Measurements from ENCODE around the gene HOATZ. TPM values are rescaled to one million over a fixed set of nuclear protein-coding genes. Genes with fewer than 3 reads are reported as not detected.

HOATZ gene
- total and polyA plus RNA-seq, 2 of the 13 experiments (the other 11 are each of a cell fraction or from before 2014, with no cell fraction given): not detected

DNA sequence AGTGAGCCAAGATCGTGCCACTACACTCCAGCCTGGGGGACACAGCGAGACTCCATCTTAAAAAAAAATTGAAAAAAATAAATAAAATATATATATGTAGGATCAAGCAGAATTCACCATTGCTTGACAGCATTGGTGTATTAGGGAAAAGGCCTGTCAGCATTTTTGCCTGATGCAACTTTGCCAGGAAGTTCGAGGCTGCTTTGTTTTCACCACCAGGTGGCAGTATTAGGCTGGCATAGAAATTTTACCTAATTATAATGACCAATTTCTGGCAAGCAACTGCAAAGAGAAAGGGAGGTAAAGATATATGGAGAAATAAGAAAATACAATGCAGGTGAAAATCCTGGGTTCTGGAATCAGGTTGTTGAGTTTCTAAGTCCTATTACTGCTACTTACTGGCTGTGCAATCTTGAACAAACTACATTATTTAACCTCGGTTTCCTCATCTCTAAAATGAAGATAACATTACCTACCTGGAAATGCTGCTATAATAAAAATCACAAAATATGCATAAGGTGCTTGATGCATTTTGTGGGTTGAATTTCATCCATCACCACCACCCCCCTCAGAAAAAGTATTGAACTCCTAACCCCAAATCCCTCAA is 50.6 kb downstream of the HOATZ start (continued):
- TF ChIP-seq CEBPG (CRISPR knock-in tag; IDR thresholded peaks at IDR 0.05) (peak; percentile 87), CEBPB (IDR thresholded peaks at IDR 0.05; ENCODE audit: borderline replicate concordance, low read depth, low read length) (peak; percentile 63; the same call in 1 of the 2 replicates), MAFF (IDR thresholded peaks at IDR 0.05; ENCODE audit: low read depth, low read length) (peak; percentile 98), ZFP36L2 (CRISPR knock-in tag; IDR thresholded peaks at IDR 0.05) (no peak), SMC3 (IDR thresholded peaks at IDR 0.05; ENCODE audit: low read length) (peak; percentile 70), ZNF614 (CRISPR knock-in tag; IDR thresholded peaks at IDR 0.05; ENCODE audit: borderline replicate concordance) (0 out of 2 replicates have a peak, but pooled peaks have one; percentile 35), RAD21 (CRISPR knock-in tag; IDR thresholded peaks at IDR 0.05) (peak; percentile 49; the same call in 1 of the 2 replicates), IKZF4 (CRISPR knock-in tag; IDR thresholded peaks at IDR 0.05; ENCODE audit: borderline replicate concordance, low read depth, not compliant biosample characterization) (no peak), ELF3 (CRISPR knock-in tag; IDR thresholded peaks at IDR 0.05) (0 out of 2 replicates have a peak, but pooled peaks have one; percentile 16), MIXL1 (CRISPR knock-in tag; IDR thresholded peaks at IDR 0.05) (peak; percentile 68; the same call in 1 of the 2 replicates), POLR2G (IDR thresholded peaks at IDR 0.05; ENCODE audit: low read depth, low read length) (no peak), ZNF317 (CRISPR knock-in tag; IDR thresholded peaks at IDR 0.05) (no peak), MAFG (CRISPR knock-in tag; IDR thresholded peaks at IDR 0.05) (peak; percentile 66; the same call in 1 of the 2 replicates)
- TF ChIP-seq, protein P1, sequence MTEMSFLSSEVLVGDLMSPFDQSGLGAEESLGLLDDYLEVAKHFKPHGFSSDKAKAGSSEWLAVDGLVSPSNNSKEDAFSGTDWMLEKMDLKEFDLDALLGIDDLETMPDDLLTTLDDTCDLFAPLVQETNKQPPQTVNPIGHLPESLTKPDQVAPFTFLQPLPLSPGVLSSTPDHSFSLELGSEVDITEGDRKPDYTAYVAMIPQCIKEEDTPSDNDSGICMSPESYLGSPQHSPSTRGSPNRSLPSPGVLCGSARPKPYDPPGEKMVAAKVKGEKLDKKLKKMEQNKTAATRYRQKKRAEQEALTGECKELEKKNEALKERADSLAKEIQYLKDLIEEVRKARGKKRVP (CRISPR knock-in tag; IDR thresholded peaks at IDR 0.05): peak; percentile 41 to 93; a peak in 2 of 4 replicates
- TF ChIP-seq, protein P2, sequence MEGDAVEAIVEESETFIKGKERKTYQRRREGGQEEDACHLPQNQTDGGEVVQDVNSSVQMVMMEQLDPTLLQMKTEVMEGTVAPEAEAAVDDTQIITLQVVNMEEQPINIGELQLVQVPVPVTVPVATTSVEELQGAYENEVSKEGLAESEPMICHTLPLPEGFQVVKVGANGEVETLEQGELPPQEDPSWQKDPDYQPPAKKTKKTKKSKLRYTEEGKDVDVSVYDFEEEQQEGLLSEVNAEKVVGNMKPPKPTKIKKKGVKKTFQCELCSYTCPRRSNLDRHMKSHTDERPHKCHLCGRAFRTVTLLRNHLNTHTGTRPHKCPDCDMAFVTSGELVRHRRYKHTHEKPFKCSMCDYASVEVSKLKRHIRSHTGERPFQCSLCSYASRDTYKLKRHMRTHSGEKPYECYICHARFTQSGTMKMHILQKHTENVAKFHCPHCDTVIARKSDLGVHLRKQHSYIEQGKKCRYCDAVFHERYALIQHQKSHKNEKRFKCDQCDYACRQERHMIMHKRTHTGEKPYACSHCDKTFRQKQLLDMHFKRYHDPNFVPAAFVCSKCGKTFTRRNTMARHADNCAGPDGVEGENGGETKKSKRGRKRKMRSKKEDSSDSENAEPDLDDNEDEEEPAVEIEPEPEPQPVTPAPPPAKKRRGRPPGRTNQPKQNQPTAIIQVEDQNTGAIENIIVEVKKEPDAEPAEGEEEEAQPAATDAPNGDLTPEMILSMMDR (CRISPR knock-in tag; IDR thresholded peaks at IDR 0.05): peak; percentile 75
